ENCODE measurements around the gene FMNL1. TPM values are rescaled to one million over a fixed set of nuclear protein-coding genes. Genes with fewer than 3 reads are reported as not detected.
A peak's percentile ranks its signal among the peaks of the same experiment; 100 is the strongest.

Gene FMNL1
- total and polyA plus RNA-seq, 10 of the 15 experiments (the other 5 are each of a cell fraction or from before 2014, with no cell fraction given): 3.3 to 108 (median 19.5) TPM

- no peak for TF ChIP-seq PRDM15 (CRISPR knock-in tag; IDR thresholded peaks at IDR 0.05)
- TF ChIP-seq MEF2B (IDR thresholded peaks at IDR 0.05; ENCODE audit: partially characterized antibody, poor library complexity, severe bottlenecking): peak; percentile 53
- no peak for TF ChIP-seq RFX5 (IDR thresholded peaks at IDR 0.05; ENCODE audit: low read depth, low read length)
- TF ChIP-seq LARP7 (IDR thresholded peaks at IDR 0.05): no peak
- TF ChIP-seq DPF2 (IDR thresholded peaks at IDR 0.05): peak; percentile 90
- TF ChIP-seq JUNB (IDR thresholded peaks at IDR 0.05): no peak
- TF ChIP-seq, protein P1, sequence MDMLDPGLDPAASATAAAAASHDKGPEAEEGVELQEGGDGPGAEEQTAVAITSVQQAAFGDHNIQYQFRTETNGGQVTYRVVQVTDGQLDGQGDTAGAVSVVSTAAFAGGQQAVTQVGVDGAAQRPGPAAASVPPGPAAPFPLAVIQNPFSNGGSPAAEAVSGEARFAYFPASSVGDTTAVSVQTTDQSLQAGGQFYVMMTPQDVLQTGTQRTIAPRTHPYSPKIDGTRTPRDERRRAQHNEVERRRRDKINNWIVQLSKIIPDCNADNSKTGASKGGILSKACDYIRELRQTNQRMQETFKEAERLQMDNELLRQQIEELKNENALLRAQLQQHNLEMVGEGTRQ (IDR thresholded peaks at IDR 0.05; ENCODE audit: borderline replicate concordance, low read depth, low read length): no peak
- TF ChIP-seq, protein P2, sequence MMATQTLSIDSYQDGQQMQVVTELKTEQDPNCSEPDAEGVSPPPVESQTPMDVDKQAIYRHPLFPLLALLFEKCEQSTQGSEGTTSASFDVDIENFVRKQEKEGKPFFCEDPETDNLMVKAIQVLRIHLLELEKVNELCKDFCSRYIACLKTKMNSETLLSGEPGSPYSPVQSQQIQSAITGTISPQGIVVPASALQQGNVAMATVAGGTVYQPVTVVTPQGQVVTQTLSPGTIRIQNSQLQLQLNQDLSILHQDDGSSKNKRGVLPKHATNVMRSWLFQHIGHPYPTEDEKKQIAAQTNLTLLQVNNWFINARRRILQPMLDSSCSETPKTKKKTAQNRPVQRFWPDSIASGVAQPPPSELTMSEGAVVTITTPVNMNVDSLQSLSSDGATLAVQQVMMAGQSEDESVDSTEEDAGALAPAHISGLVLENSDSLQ (IDR thresholded peaks at IDR 0.05): 0 out of 2 replicates have a peak, but pooled peaks have one; percentile 6
- peak; percentile 43 for TF ChIP-seq PBX3 (IDR thresholded peaks at IDR 0.05; ENCODE audit: insufficient replicate concordance, low read depth, low read length)
- TF ChIP-seq ZNF622 (IDR thresholded peaks at IDR 0.05): no peak
- TF ChIP-seq CBX5 (IDR thresholded peaks at IDR 0.05; ENCODE audit: low read depth): no peak
- TF ChIP-seq IKZF1 (conservative IDR thresholded peaks at IDR 0.05): peak; percentile 96
- TF ChIP-seq ATF3 (IDR thresholded peaks at IDR 0.05; ENCODE audit: borderline replicate concordance, extremely low read depth, low read depth, low read length): no peak
- no peak for TF ChIP-seq CEBPB (IDR thresholded peaks at IDR 0.05; ENCODE audit: borderline replicate concordance in 1 of 2, low read depth in 2 of 2, low read length in 2 of 2)
- TF ChIP-seq MEF2A (IDR thresholded peaks at IDR 0.05; ENCODE audit: insufficient read depth, low read depth, low read length): 0 out of 2 replicates have a peak, but pooled peaks have one; percentile 58
- no peak for TF ChIP-seq GABPA (IDR thresholded peaks at IDR 0.05; ENCODE audit: low read depth)
- TF ChIP-seq SUZ12 (IDR thresholded peaks at IDR 0.05; ENCODE audit: unreplicated experiment): no peak
- no peak for TF ChIP-seq TCF7 (IDR thresholded peaks at IDR 0.05; ENCODE audit: borderline replicate concordance)
- no peak for TF ChIP-seq HDAC2 (IDR thresholded peaks at IDR 0.05)
- no peak for TF ChIP-seq CHD1 (IDR thresholded peaks at IDR 0.05; ENCODE audit: low read depth, low read length)
- no peak for TF ChIP-seq NFIC (IDR thresholded peaks at IDR 0.05; ENCODE audit: low read depth, low read length)
Observed at GRCh38 chr17:45225964-45226530, 4.4 kb downstream of the FMNL1 start (continued).
